ENCODE results near the gene ADAMTSL5. TPM values are rescaled to one million over a fixed set of nuclear protein-coding genes. Genes with fewer than 3 reads are reported as not detected.

ADAMTSL5 gene
- total RNA-seq, 4 donors from 2014 or later, result 5.0 to 31.5 (median 25.2) TPM

DNA sequence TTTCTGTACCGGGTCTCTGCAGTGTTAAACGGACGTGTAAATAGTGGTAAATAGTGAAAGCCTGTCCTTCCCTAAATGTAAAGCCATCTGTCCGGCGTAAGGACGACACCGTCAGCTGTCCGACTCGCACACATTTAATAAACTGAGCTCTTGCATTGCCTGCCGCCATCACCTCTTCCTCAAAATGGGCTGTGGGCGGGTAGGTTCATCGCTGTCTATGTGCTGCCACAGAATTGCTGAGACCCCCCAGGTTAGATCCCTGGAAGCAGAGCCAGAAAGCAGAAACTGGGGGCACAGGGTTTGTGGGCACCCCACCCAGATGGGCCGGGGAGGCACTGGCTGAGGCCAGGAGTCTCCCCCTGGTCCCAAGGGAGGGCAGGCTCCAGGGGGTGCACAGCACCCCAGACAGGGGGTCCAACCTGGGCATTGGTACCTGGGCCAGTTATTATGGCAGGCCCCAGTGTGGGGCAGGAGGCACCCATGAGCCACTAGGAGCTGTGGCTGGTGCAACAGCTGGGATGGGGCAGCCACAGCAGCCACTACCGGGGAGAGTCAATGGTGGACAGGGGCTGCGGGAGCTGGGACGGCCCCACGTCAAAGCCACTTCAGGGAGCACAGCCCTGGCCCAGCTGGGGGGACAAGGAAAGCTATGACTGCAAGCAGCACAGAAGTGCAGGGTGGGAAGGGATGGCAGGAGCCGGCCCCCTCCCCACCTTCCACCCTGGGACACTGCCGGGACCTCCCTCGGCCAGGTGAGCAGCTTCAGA lies 39.6 kb downstream of the ADAMTSL5 start:
- Histone ChIP-seq H3K27ac (no peak overlapping the region), H3K27me3 (peaks cover 0 to 43% of the 10 kb centered on the region in 2 donors), H3K4me1 (peaks cover 22 to 57% (median 42%) of the 10 kb centered on the region in 4 donors), H3K9me3 (no peaks in the 10 kb centered on the region), H3K36me3 (peaks cover 0 to 22% (median 0%) of the 10 kb centered on the region in 3 donors), H3K4me3 (no peak overlapping the region)
- no peak for DNase-seq
- no peak for TF ChIP-seq POLR2A (IDR thresholded peaks at IDR 0.05)
- TF ChIP-seq, protein P1, sequence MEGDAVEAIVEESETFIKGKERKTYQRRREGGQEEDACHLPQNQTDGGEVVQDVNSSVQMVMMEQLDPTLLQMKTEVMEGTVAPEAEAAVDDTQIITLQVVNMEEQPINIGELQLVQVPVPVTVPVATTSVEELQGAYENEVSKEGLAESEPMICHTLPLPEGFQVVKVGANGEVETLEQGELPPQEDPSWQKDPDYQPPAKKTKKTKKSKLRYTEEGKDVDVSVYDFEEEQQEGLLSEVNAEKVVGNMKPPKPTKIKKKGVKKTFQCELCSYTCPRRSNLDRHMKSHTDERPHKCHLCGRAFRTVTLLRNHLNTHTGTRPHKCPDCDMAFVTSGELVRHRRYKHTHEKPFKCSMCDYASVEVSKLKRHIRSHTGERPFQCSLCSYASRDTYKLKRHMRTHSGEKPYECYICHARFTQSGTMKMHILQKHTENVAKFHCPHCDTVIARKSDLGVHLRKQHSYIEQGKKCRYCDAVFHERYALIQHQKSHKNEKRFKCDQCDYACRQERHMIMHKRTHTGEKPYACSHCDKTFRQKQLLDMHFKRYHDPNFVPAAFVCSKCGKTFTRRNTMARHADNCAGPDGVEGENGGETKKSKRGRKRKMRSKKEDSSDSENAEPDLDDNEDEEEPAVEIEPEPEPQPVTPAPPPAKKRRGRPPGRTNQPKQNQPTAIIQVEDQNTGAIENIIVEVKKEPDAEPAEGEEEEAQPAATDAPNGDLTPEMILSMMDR (IDR thresholded peaks at IDR 0.05), result no peak

DNA sequence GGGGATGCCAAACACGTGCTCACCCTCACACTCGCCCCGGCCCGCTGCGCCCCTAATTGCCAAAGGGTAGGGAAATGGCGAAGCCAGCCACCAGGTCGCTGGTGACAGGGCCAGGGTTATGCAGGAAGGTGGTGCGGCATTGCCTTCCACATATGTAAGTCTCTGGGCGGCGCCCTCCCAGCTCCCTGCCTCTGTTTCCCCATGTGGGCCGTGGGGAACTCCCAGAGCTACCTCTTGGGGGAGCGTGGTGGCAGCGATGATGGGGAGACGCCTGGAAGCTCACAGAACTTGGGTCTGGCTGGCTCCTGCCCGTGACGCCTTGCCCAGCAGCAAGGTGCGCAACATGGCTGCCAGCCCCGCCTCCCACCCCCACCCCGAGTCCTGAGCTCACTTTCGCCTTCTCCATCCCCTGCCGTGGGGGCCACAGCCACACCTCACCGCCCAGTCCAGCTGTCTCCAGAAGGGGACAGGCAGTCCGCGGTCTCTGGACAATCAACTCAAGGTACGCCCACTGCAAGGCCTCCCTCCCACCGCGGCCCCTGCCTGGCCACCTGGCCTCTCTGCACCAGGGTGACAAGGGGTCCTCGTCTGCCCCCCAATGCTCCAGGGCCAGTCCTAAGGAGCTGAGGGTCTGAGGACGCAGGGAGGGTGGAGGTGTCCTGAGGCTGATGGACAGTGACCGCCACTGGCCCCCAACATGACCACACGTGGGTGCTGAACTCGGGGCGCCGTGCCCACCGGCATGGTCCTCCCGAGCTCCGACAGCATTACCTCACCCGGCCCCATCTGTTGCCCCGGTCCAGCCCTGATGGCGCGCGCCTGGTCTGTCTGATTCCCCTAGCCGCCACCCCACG lies 40.4 kb downstream of the ADAMTSL5 start:
- TF ChIP-seq, protein P1 (IDR thresholded peaks at IDR 0.05), result no peak
- TF ChIP-seq POLR2A (IDR thresholded peaks at IDR 0.05), result no peak
- Histone ChIP-seq H3K4me3 (no peak overlapping the region), H3K36me3 (peaks cover 0 to 22% (median 0%) of the 10 kb centered on the region in 3 donors), H3K4me1 (peaks cover 24 to 57% (median 45%) of the 10 kb centered on the region in 4 donors), H3K27ac (no peak overlapping the region), H3K27me3 (peaks cover 0 to 51% of the 10 kb centered on the region in 2 donors), H3K9me3 (no peaks in the 10 kb centered on the region)
- no peak for DNase-seq

DNA sequence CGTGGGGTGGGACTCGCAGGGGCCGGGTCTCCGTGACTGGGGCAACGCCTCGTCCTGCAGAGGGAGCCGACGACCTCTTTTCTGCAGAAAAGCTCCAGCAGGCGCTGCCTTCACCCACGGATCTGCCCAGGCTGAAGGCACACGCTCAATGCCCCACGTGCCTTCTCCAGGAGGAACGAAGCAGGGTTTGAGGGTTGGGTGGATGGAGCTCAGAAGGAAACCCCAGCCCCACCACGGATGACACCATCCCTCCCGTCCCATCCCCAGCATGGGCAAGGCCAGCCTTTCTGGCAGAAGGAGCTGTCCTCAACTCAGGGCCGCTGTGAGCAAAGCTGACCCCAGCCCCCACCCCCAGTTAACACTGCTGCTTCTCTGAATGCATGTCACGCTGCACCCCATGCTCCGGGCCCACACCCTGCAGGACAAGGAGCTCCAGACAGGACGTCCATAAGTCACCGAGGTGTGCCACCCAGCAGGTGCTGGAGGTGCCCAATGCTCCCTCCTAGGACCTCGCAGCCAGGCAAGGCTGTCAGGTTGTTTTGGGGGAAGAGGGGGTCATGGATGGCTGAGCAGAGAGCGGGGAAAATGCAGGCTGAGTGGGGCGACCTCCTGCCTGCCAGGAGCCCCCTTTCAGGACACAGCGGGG lies 41.2 kb downstream of the ADAMTSL5 start:
- peaks cover 0 to 59% of the 10 kb centered on the region in 2 donors for H3K27me3 ChIP-seq
- no peak for DNase-seq
- peaks cover 24 to 59% (median 51%) of the 10 kb centered on the region in 4 donors for H3K4me1 ChIP-seq
- no peaks in the 10 kb centered on the region for H3K9me3 ChIP-seq
- H3K4me3 ChIP-seq, result peak overlapping the region in 2 of 4 donors; percentile 48 to 56
- H3K36me3 ChIP-seq, result peaks cover 0 to 17% (median 0%) of the 10 kb centered on the region in 3 donors
- no peak overlapping the region for H3K27ac ChIP-seq
- no peak for TF ChIP-seq POLR2A (IDR thresholded peaks at IDR 0.05)
- TF ChIP-seq, protein P1 (IDR thresholded peaks at IDR 0.05), result peak in 1 of 6 experiments; percentile 12

DNA sequence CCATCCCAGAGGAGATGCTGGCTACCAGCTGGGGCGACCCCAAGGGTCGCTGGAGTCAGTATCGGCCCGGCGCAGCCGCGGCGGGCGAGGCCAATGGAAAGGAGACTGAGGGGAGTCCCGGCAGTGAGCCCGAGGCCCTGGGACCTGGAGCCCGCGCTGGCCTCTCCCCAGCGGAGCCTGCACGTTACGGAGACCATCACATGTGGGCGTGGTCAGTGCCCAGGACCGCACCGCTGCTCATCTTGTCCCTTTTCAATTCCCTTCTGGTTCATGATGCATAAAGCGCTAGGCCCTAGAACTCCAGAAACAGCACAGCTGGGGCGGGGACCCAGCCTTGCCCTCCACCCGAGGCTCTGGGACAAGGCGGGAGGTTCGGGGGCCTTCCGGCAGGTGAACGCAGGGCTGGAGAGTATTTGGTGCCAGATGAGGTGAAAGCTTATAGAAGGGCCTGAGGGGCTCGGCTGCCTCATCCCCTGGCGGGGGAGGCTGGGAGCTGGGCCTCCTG lies 41.8 kb downstream of the ADAMTSL5 start:
- no peaks in the 10 kb centered on the region for H3K9me3 ChIP-seq
- H3K36me3 ChIP-seq, result peaks cover 0 to 16% (median 0%) of the 10 kb centered on the region in 3 donors
- no peak for DNase-seq
- no peak for TF ChIP-seq POLR2A (IDR thresholded peaks at IDR 0.05)
- TF ChIP-seq, protein P1 (IDR thresholded peaks at IDR 0.05), result no peak
- peak overlapping the region; percentile 16 to 56 (median 48) for H3K4me3 ChIP-seq
- peaks cover 24 to 64% (median 54%) of the 10 kb centered on the region in 4 donors for H3K4me1 ChIP-seq
- peak overlapping the region in 1 of 4 donors; percentile 49 for H3K27ac ChIP-seq
- H3K27me3 ChIP-seq, result peaks cover 0 to 65% of the 10 kb centered on the region in 2 donors
